22Rv1 (cell line): Measurements from ENCODE around the gene BABAM2.

Source experiments
- H3K27ac ChIP-seq: fragments of 450-650 bp; 2 replicates; pipeline ENCODE4 v1.5.1; 2017
- ZFX ChIP-seq: fragments of 450-650 bp; IDR thresholded peaks from 2 replicates; pipeline ENCODE4 v1.6.1; 2017; ENCODE audit warnings: antibody characterized with exemption, borderline replicate concordance
- TF ChIP-seq, protein P1 (sequence below): fragments of 450-650 bp; IDR thresholded peaks from 2 replicates; pipeline ENCODE4 v1.5.1; 2017; ENCODE audit warnings: mild to moderate bottlenecking

The BABAM2 gene

DNA sequence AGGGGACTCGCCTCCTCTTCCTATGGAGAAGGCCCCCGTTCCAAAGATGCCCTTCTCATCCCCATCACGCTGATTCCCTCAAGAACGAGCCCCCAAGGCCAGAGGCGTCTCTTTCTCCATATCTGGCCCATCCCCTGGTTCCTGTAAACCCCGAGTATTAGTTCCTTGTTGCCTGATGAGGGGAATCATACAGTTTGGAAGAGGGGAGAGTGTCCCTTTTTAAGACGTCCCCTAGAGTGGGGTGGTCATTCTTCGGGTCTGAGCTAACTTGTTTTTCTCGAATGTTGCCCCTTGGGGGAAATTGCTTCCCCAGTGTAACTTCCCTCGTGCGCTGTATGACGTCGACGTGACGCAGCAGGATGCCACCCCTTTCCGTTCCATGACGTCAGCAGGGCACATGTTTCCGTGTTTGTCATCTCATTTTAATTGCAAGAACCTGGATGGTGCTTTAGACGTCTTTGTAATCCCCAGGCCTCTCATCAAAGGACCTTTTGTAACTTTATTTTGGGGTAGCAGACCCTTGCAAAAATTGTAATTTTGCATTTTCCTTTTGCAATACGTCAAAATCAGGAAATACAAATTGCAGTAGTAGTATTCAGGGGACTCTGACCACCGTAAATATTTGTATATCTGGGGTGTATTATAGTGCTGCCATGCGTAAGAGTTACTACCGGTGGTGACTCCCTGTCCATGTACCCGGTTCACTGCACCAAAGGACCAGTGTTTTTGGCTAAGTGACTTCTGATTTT lies 569 bp downstream of the BABAM2 start:
- TF ChIP-seq ZFX = no peak
- TF ChIP-seq, protein P1, sequence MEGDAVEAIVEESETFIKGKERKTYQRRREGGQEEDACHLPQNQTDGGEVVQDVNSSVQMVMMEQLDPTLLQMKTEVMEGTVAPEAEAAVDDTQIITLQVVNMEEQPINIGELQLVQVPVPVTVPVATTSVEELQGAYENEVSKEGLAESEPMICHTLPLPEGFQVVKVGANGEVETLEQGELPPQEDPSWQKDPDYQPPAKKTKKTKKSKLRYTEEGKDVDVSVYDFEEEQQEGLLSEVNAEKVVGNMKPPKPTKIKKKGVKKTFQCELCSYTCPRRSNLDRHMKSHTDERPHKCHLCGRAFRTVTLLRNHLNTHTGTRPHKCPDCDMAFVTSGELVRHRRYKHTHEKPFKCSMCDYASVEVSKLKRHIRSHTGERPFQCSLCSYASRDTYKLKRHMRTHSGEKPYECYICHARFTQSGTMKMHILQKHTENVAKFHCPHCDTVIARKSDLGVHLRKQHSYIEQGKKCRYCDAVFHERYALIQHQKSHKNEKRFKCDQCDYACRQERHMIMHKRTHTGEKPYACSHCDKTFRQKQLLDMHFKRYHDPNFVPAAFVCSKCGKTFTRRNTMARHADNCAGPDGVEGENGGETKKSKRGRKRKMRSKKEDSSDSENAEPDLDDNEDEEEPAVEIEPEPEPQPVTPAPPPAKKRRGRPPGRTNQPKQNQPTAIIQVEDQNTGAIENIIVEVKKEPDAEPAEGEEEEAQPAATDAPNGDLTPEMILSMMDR = no peak
- H3K27ac ChIP-seq = peak overlapping the region; percentile 72

DNA sequence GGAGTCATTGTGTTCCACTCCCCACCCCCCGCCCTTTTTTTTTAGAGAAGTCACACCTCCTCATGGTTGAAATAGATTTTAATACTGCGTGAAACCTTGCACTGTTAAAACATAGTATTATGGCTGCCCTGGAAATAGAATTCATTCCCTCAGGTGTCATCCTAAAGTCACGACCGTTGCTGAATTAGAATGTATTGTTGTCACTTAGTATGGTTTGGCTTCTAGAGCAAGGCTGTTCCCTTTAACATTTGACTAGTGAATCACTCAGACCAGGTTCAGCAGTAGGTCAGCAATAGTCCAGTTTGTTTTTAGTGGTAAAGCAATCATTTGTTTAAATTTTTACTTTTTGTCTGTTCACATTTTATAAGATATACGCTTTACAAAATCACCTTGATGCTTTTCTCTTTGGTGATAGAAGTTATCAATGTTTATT lies 1.2 kb downstream of the BABAM2 start:
- no peak for TF ChIP-seq ZFX
- TF ChIP-seq, protein P1 = no peak
- H3K27ac ChIP-seq = peak overlapping the region; percentile 72; the same call in 1 of the 2 replicates

DNA sequence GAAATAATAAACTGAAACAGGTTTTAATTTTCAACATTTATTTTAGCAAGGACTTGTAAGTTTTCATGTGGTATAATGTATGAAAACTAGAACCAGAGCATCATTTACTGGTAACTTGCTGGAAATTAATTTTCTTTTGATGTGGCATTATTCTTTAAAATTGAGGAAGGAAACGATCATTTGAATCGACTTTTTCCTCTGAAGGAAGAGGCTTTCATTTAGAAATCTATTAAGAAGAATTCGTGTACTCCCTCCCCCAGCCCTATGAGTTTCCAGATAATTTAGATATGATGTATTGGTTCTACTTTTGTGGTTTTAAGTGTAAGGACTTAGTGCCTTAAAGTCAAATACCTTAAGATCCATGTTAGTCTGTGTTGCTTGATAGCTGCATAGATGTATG lies 2.5 kb downstream of the BABAM2 start:
- TF ChIP-seq ZFX = no peak
- TF ChIP-seq, protein P1 = no peak

DNA sequence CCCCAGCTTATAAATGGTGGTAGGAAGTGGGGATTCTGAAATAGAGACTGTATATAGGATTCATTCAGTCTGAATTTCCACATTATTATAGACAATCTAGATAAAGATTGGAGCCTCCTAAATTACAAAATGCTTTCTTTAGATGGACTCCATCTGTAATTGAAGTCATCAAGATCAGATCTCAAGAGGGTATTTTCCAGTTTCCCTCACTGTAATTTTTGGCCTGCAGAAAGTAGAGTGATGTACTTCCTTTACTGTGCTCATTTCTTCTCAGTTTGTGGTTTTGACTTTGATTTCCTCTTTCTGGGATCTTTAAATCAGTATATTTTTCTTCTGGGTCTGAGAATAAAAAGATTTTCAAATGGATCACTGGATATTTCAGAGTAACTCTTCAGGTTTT lies 7.2 kb downstream of the BABAM2 start:
- no peak for TF ChIP-seq ZFX
- TF ChIP-seq, protein P1 = no peak
- H3K27ac ChIP-seq = no peak overlapping the region

More for the DNA sequence above, 2.5 kb downstream of the BABAM2 start:
- H3K27ac ChIP-seq = no peak overlapping the region

DNA sequence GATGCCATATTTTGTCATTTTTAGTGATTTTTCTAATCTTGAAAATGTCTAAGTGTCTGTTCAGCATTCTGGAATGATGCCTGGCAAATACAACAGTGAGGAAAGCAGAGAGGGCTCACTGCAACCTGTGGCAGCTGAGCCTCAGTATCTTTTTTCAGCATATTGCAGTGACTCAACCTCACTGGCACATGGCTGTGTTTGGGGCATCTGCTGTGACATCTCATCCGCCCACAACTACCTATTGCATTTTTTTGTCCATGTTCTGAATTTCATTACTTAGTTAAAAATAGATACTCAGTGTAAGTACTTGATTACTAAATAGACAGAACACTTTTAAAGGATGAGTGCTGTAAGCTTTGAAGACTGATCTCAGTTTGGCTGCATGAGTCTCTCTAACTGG lies 10.7 kb downstream of the BABAM2 start:
- no peak overlapping the region for H3K27ac ChIP-seq
- TF ChIP-seq, protein P1 = no peak
- no peak for TF ChIP-seq ZFX

DNA sequence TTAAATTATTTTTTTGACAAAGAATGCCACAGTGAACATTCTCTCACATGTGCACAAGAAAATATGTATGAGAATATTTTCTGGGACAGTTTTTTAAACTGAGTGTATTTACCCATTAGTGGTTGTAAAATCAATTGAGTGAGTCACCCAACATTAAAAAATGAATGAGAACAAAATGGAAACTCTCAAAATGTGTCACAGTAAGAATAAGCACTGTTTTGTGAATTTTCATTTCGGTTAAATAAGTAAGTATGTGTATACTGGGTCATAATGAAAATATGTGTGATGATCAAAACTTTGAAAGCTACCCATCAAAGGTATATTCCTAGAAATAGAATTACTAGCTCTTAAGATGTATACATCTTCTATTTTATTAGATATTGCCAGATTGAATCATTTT lies 11.6 kb downstream of the BABAM2 start:
- TF ChIP-seq, protein P1 = no peak
- TF ChIP-seq ZFX = no peak
- H3K27ac ChIP-seq = no peak overlapping the region

DNA sequence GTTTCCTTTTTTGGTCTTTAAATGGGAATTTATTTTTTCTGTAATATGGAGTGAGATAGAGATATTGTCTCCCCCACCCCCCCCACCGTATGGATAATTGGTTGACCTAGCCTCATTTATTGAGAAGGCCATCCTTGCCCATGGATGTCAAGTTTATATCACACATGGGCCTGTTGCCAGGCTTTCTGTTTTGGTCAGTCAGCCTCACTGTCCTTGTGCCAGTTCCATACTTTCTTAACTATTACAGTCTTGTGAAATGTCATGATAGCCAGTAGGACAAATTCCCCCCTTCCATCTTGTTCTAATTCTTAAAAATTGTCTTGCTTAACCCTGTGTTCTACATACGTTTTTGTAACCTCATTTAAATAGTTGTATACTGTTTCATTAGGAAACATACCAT lies 12.5 kb downstream of the BABAM2 start:
- TF ChIP-seq ZFX = no peak
- TF ChIP-seq, protein P1 = no peak
- no peak overlapping the region for H3K27ac ChIP-seq
